ENCODE results near the gene NAGPA.

DNA sequence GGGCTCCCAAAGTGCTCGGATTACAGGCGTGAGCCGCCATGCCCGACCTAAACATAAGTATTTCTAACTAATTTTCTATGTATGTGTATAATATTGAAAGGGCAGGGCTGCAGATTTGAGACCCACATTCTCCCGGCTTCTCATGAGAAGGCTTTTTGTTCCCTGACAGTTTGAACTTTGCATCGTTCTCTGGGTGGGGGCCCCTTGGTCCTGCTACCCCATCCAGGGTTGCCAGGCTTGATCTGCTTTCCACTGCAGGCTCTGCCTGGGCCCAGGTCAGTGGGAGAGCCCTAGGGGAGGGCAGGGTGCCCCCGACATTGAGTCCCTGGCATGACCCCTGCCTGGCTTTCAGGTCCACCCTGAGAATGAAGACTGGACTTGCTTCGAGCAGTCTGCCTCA is 43.3 kb downstream of the NAGPA start:
- TF ChIP-seq, protein P1, sequence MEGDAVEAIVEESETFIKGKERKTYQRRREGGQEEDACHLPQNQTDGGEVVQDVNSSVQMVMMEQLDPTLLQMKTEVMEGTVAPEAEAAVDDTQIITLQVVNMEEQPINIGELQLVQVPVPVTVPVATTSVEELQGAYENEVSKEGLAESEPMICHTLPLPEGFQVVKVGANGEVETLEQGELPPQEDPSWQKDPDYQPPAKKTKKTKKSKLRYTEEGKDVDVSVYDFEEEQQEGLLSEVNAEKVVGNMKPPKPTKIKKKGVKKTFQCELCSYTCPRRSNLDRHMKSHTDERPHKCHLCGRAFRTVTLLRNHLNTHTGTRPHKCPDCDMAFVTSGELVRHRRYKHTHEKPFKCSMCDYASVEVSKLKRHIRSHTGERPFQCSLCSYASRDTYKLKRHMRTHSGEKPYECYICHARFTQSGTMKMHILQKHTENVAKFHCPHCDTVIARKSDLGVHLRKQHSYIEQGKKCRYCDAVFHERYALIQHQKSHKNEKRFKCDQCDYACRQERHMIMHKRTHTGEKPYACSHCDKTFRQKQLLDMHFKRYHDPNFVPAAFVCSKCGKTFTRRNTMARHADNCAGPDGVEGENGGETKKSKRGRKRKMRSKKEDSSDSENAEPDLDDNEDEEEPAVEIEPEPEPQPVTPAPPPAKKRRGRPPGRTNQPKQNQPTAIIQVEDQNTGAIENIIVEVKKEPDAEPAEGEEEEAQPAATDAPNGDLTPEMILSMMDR (IDR thresholded peaks at IDR 0.05; ENCODE audit: poor library complexity): no peak
- TF ChIP-seq EZH2 (IDR thresholded peaks at IDR 0.05; ENCODE audit: borderline replicate concordance): no peak
- TF ChIP-seq EZH2phosphoT487 (IDR thresholded peaks at IDR 0.05; ENCODE audit: low read depth, severe bottlenecking, unreplicated experiment): no peak
